Activated T-cell treated with anti-CD3 and anti-CD28 coated beads, Interleukin-2, amount 50 U/mL, for 72 hours (primary cell): ENCODE results near the gene MATN1. TPM values are rescaled to one million over a fixed set of nuclear protein-coding genes. Genes with fewer than 3 reads are reported as not detected.

Experiments used
- ATAC-seq, 2 donors: fragments of 150-1000 bp; cut with Tn5 transposase; replicated peaks in 1 of 2; 2 replicates each; pipeline ENCODE4 v1.10.0; 2021; ENCODE audit warnings: moderate library complexity in 2 of 2, mild to moderate bottlenecking in 1 of 2
- DNase-seq, 2 donors: peaks; one replicate each; pipeline ENCODE4 v3.0.0; 2021 to 2022; ENCODE audit warnings: mixed read lengths in 1 of 2
- H3K27ac Mint-ChIP-seq: one replicate; pipeline ENCODE4 v1.8.0; 2022; ENCODE audit warnings: mild to moderate bottlenecking, moderate library complexity, mixed read lengths
- H3K27me3 Mint-ChIP-seq: one replicate; pipeline ENCODE4 v1.8.0; 2022; ENCODE audit warnings: low read depth, mixed read lengths
- H3K36me3 Mint-ChIP-seq, 2 donors: one replicate each; pipeline ENCODE4 v1.8.0; 2022; ENCODE audit warnings: mixed read lengths in 2 of 2, mild to moderate bottlenecking in 1 of 2; ENCODE audit not compliant: insufficient read depth in 2 of 2
- H3K4me1 Mint-ChIP-seq: one replicate; pipeline ENCODE4 v1.8.0; 2022; ENCODE audit warnings: low read depth, mixed read lengths
- H3K4me3 Mint-ChIP-seq, 2 donors: one replicate each; pipeline ENCODE4 v1.8.0; 2022; ENCODE audit warnings: mild to moderate bottlenecking in 2 of 2, mixed read lengths in 2 of 2, moderate library complexity in 2 of 2
- H3K9me3 Mint-ChIP-seq, 2 donors: one replicate each; pipeline ENCODE4 v1.8.0; 2022; ENCODE audit warnings: mixed read lengths in 2 of 2
- total RNA-seq, 2 donors: library from RNA; stranded (reverse); gene quantifications; one replicate each; pipeline ENCODE4 v1.2.3, GENCODE V29; 2022

Gene MATN1
- total RNA-seq, 2 donors from 2014 or later: 1.0 to 1.2 TPM

GRCh38 chr1:30746212-30747032 lies 23.0 kb upstream of the MATN1 start:
- H3K4me1 Mint-ChIP-seq: peaks cover 100% of the 10 kb centered on the region
- ATAC-seq: no peak
- H3K9me3 Mint-ChIP-seq: no peaks in the 10 kb centered on the region
- peak overlapping the region; percentile 86 to 99 for H3K4me3 Mint-ChIP-seq
- no peak for DNase-seq
- H3K27ac Mint-ChIP-seq: peak overlapping the region; percentile 94
- no peaks in the 10 kb centered on the region for H3K27me3 Mint-ChIP-seq
- H3K36me3 Mint-ChIP-seq: peaks cover 5 to 16% of the 10 kb centered on the region in 2 donors

GRCh38 chr1:30745834-30746208 lies 22.4 kb upstream of the MATN1 start:
- Mint-ChIP-seq H3K9me3 (no peaks in the 10 kb centered on the region), H3K4me1 (peaks cover 100% of the 10 kb centered on the region), H3K27me3 (no peaks in the 10 kb centered on the region), H3K36me3 (peaks cover 9 to 22% of the 10 kb centered on the region in 2 donors), H3K4me3 (peak overlapping the region; percentile 86 to 99), H3K27ac (peak overlapping the region; percentile 94)
- DNase-seq (no peak), ATAC-seq (no peak)

GRCh38 chr1:30745156-30745833 lies 21.9 kb upstream of the MATN1 start:
- no peaks in the 10 kb centered on the region for H3K9me3 Mint-ChIP-seq
- H3K4me3 Mint-ChIP-seq: peak overlapping the region; percentile 86 to 99
- no peak for ATAC-seq
- H3K27ac Mint-ChIP-seq: peak overlapping the region; percentile 87
- peaks cover 100% of the 10 kb centered on the region for H3K4me1 Mint-ChIP-seq
- DNase-seq: no peak
- peaks cover 9 to 27% of the 10 kb centered on the region in 2 donors for H3K36me3 Mint-ChIP-seq
- no peaks in the 10 kb centered on the region for H3K27me3 Mint-ChIP-seq

DNA sequence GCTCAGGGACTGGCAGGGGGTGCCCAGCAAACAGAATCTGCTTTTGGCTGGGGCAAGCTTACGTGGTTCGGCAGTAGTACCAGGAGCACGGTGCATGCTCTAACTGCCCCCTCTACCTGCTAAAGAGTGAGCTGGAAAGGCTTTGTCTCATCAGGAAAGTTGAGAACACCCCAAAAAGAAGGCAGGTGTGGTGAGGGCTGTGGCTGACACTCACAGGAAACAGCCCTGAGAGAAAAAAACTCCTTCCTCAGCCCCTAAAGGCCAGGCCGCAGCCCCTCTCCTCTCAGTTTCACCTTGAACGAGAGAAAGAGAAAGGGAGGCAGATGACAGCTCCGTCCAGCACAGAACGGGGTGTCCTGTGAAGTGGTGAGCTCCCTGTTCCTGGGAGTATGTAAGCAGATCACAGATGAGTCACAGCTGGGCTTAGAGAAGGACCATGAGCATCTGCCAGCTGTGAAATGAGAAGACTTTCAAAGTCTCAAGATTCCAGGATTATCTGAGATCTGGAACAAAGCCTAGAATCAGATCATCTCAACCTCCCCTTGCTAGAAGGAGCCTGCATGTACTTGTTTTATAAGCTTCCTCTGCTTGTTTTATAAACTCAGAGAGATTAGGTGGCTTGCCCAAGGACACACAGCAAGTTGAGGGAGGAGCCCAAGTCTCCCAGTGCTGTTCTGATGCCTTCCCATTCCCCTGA lies 20.8 kb upstream of the MATN1 start:
- no peaks in the 10 kb centered on the region for H3K27me3 Mint-ChIP-seq
- DNase-seq: peak; percentile 51 to 73
- ATAC-seq: peak; percentile 45 to 61
- H3K9me3 Mint-ChIP-seq: no peaks in the 10 kb centered on the region
- peak overlapping the region; percentile 86 to 99 for H3K4me3 Mint-ChIP-seq
- peaks cover 12 to 26% of the 10 kb centered on the region in 2 donors for H3K36me3 Mint-ChIP-seq
- peaks cover 99% of the 10 kb centered on the region for H3K4me1 Mint-ChIP-seq
- H3K27ac Mint-ChIP-seq: peak overlapping the region; percentile 87

GRCh38 chr1:30743584-30744059 lies 20.2 kb upstream of the MATN1 start:
- peak overlapping the region; percentile 87 for H3K27ac Mint-ChIP-seq

GRCh38 chr1:30742963-30743559 lies 19.7 kb upstream of the MATN1 start:
- DNase-seq: no peak
- Mint-ChIP-seq H3K9me3 (no peaks in the 10 kb centered on the region), H3K4me3 (peak overlapping the region; percentile 86 to 99), H3K36me3 (peaks cover 20 to 30% of the 10 kb centered on the region in 2 donors), H3K4me1 (peaks cover 98% of the 10 kb centered on the region), H3K27me3 (no peaks in the 10 kb centered on the region), H3K27ac (peak overlapping the region; percentile 87)
- no peak for ATAC-seq

More at GRCh38 chr1:30743584-30744059, 20.2 kb upstream of the MATN1 start:
- Mint-ChIP-seq H3K36me3 (peaks cover 16 to 27% of the 10 kb centered on the region in 2 donors), H3K9me3 (no peaks in the 10 kb centered on the region), H3K27me3 (no peaks in the 10 kb centered on the region), H3K4me3 (peak overlapping the region; percentile 86 to 99), H3K4me1 (peaks cover 98% of the 10 kb centered on the region)
- DNase-seq (peak; percentile 65 to 75), ATAC-seq (peak; percentile 76 to 77)

DNA sequence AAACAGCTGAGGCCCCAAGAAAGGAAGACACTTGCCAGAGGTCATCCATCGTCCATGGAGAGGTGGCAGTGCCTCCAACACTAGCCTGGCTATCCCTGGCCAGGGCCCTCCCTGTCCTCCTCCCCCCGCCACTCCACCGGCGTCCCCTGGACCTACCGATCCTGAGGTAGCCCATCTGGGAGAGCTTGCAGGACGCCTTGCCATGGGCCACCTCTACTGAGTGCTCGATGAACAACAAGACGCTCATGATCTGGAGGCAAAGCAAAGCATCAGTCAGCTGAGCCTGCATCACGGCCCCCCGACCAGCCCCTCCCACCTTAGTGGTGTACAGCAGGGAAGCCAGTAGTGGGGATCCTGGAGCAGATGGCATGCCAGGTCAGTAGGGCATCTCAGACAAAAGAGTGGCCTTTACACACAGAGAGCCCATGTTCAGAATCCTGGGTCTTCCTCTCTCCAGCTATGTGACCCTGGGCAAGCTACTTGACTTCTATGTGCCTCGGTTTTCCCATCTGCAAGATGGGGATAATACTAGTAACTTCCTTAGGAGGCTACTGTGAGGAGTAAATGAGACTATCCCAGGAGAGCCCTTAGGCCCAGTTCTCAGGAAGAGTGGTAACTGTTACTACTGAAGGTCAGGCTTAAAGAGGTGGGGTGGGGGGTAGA lies 19.0 kb upstream of the MATN1 start:
- H3K27ac Mint-ChIP-seq: no peak overlapping the region
- no peak for DNase-seq

GRCh38 chr1:30741239-30741894 lies 18.0 kb upstream of the MATN1 start:
- no peak for ATAC-seq
- no peak for DNase-seq
- Mint-ChIP-seq H3K4me3 (peak overlapping the region; percentile 7 to 29), H3K4me1 (peaks cover 86% of the 10 kb centered on the region), H3K9me3 (no peaks in the 10 kb centered on the region), H3K27me3 (no peaks in the 10 kb centered on the region), H3K27ac (peak overlapping the region; percentile 90), H3K36me3 (peaks cover 15 to 30% of the 10 kb centered on the region in 2 donors)

More for the DNA sequence above, 19.0 kb upstream of the MATN1 start:
- no peaks in the 10 kb centered on the region for H3K9me3 Mint-ChIP-seq
- ATAC-seq: no peak
- peaks cover 17 to 31% of the 10 kb centered on the region in 2 donors for H3K36me3 Mint-ChIP-seq
- no peak overlapping the region for H3K4me3 Mint-ChIP-seq
- peaks cover 96% of the 10 kb centered on the region for H3K4me1 Mint-ChIP-seq
- H3K27me3 Mint-ChIP-seq: no peaks in the 10 kb centered on the region

DNA sequence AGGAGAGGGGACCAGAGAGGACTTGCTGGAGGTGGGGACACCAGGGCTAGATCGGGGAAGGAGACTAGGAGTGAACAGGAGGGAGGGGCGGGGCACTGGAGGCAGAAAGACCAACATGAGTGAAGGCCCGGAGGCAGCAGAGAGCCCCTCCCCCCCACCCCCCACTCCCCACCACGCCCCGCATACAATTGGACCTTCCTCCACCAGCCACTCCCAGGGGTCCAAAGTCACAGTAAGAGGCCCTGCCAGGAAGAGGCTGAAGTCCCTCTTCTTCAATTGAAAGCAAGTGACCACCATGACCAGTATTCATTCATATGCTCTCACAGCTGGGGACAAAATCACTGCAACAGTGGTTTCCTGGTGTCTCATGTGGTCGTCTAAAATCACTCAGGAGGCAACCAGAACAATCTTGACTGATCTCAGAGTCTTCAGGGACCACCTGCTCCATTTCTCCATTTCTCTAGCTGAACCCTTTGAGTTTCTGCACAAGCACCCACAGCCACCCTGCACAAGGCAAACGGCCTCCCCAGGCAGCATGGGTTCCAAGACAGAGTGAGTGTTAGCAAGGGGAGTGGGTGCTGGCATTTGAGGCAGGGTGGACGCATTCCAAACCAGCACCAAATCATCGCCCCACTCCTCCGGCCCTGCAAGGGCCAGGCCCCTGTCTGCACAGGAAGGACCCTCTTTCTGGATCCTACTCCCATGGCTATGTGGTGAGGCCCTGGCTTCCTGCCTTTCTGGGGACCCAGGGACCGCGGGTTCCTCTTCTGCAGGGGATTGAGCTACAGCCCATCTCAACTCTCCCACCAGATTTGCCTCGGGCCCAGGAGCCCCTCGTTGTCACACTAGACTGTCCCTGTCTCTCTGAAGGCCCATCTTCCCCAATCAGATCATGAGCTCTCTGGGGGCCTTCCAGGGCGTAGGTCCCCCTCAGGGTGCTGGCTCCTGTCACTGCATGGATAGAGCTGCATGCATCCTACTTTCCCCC lies 17.2 kb upstream of the MATN1 start:
- no peak for ATAC-seq
- no peak for DNase-seq
- Mint-ChIP-seq H3K27ac (peak overlapping the region; percentile 90), H3K4me3 (peak overlapping the region; percentile 22 to 29), H3K36me3 (peaks cover 15 to 37% of the 10 kb centered on the region in 2 donors), H3K27me3 (no peaks in the 10 kb centered on the region), H3K4me1 (peaks cover 78% of the 10 kb centered on the region), H3K9me3 (no peaks in the 10 kb centered on the region)

GRCh38 chr1:30739601-30740000 lies 16.2 kb upstream of the MATN1 start:
- no peak overlapping the region for H3K4me3 Mint-ChIP-seq
- peaks cover 68% of the 10 kb centered on the region for H3K4me1 Mint-ChIP-seq
- no peak for DNase-seq
- no peak for ATAC-seq
- no peaks in the 10 kb centered on the region for H3K27me3 Mint-ChIP-seq
- H3K9me3 Mint-ChIP-seq: no peaks in the 10 kb centered on the region
- H3K27ac Mint-ChIP-seq: no peak overlapping the region
- H3K36me3 Mint-ChIP-seq: peaks cover 16 to 42% of the 10 kb centered on the region in 2 donors
